ENCODE data around the gene ACTR3C.

The ACTR3C gene

DNA sequence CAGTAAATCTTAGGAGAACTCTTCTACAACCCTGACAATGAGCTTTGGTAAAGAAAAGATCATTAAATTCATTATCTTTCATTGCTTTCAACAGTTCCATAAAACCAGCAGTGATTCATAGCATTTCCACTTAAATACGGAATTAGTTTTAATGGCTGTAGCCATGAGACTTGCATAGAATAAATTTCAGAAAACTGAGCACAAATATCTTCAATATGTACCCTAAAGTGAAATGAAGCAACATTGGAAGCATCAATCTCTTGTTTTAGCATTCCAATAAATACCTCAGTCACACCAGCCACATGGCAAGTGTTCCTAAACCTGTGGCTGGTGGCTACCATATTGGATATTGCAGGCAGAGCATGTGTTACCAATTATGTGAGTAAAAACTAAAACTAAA, 21.7 kb upstream of the ACTR3C start:
- no peak for DNase-seq (ENCODE audit: low spot score)
- TF ChIP-seq, protein P1, sequence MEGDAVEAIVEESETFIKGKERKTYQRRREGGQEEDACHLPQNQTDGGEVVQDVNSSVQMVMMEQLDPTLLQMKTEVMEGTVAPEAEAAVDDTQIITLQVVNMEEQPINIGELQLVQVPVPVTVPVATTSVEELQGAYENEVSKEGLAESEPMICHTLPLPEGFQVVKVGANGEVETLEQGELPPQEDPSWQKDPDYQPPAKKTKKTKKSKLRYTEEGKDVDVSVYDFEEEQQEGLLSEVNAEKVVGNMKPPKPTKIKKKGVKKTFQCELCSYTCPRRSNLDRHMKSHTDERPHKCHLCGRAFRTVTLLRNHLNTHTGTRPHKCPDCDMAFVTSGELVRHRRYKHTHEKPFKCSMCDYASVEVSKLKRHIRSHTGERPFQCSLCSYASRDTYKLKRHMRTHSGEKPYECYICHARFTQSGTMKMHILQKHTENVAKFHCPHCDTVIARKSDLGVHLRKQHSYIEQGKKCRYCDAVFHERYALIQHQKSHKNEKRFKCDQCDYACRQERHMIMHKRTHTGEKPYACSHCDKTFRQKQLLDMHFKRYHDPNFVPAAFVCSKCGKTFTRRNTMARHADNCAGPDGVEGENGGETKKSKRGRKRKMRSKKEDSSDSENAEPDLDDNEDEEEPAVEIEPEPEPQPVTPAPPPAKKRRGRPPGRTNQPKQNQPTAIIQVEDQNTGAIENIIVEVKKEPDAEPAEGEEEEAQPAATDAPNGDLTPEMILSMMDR (IDR thresholded peaks at IDR 0.05; ENCODE audit: extremely low read depth, missing control alignments): no peak

DNA sequence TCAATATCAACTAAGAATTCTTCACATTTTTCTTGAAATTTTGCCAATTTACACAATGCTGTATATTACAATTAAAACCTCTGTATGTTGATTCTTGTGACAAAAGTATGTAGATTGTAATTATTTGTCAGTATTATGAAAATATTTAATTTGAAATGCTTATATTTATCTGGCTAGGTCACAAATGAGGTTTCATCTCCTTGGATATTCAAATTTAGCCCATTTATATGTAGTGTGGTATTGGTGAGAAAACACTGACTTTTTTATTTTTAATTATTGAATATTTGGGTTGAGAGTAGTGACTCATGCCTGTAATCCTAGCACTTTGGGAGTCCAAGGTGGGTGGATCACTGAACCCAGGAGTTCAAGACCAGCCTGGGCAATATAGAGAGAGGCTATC, 21.0 kb upstream of the ACTR3C start:
- no peak for DNase-seq (ENCODE audit: low spot score)
- TF ChIP-seq, protein P1 (IDR thresholded peaks at IDR 0.05; ENCODE audit: extremely low read depth, missing control alignments): no peak

DNA sequence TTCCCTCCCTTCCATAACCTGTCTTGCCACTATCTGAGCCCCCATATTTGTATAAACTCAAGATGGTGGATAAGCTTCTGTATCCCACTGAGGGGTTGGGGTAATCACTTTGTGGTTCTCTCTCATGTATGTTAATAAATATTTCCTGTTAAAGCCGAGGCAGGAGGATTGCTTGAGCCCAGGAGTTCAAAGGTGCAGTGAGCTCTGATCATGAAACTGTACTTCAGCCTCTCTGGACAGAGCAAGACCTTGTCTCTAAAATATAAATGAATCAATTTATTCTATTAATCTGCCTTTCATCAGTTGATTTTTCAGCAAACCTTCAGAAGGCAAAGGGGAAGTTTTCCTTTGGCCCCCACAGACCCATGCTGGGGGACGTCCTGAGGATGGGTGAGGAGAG, 19.9 kb upstream of the ACTR3C start:
- TF ChIP-seq, protein P1 (IDR thresholded peaks at IDR 0.05; ENCODE audit: extremely low read depth, missing control alignments): no peak
- DNase-seq (ENCODE audit: low spot score): no peak

DNA sequence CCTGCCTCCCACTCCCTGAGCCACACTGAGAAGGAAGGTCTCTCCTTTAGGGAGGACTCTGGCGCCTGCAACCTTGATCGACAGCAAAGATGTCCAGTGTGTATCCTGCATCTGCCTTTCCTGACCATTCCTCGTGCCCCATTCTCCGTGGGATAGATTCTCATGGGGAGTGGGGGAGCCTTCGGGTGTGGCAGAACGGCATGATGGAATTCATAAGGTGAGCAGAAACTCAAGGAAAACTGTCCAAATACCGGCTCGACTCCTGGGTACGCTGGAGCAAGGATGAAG, 18.7 kb upstream of the ACTR3C start:
- DNase-seq (ENCODE audit: low spot score): no peak
- TF ChIP-seq, protein P1 (IDR thresholded peaks at IDR 0.05; ENCODE audit: extremely low read depth, missing control alignments): no peak

DNA sequence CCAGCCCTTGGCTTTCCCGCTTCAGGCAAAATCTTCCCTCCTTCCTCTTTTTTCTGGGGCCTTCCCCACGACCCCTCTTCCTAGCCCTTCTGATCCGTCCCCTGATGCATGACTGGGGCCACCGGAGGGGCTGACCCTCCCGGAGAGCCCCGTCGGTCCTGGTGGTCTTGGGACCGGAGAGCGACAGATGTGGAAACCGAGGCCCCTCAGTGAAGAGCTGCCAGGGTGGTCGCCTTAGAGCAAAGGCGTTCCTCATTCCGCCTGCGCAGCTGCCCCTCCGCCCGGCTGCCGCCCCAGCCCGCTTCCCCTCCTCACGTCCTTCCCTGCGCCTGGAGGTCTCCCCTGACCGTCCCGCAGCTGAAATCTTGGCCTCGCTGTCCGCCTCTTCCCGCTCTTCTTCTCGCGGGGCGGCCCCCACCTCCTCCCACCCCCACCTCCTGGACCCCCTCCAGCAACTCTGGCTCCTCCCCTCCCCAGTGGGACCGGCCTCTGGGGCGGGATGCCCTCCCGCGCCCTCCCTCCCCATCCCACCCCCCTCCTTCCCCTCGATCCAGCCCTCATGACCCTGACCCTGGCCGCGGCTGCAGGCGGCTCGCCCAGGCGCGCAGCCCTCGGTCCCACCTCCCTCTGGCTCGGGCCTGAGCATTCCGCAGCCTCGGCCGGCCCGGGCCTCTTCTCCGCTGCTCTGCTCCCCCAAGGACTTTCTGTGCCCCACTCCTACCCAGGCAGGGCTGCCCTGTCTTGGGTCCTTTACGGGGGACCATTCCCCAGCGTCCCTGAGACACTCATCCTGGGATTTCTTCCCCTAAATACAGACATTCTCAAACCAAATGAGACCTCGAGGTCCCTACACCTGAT, 18.1 kb upstream of the ACTR3C start, which contains the start of gene RARRES2:
Gene RARRES2, minus strand, starts transcription at position 367 of the 858 bp plus-strand sequence. CDS start 1,020 bp downstream, outside the sequence.
- no peak for DNase-seq (ENCODE audit: low spot score)

DNA sequence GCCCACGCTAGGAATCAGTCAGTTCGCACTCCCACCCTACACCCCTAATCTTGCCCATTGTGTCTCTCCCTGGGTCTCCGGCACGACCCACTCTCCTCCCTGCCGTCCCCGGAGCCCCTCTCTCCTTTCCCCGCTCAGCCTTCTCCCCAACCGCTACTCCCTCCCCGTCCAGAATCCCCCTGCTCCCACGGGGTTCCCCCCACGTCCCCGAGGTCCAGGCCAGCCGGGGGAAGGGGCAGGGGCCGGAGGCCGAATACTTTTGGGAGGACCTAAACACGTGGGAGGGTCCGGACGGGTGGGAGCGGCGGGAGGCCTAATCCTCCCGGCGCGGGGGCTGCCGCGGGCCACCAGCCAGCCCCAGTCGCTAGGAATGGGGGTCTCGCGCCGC, 17.5 kb upstream of the ACTR3C start:
- no peak for DNase-seq (ENCODE audit: low spot score)
- TF ChIP-seq, protein P1 (IDR thresholded peaks at IDR 0.05; ENCODE audit: extremely low read depth, missing control alignments): no peak

More for the DNA sequence above, 18.1 kb upstream of the ACTR3C start, which contains the start of gene RARRES2:
- TF ChIP-seq, protein P1 (IDR thresholded peaks at IDR 0.05; ENCODE audit: extremely low read depth, missing control alignments): no peak

DNA sequence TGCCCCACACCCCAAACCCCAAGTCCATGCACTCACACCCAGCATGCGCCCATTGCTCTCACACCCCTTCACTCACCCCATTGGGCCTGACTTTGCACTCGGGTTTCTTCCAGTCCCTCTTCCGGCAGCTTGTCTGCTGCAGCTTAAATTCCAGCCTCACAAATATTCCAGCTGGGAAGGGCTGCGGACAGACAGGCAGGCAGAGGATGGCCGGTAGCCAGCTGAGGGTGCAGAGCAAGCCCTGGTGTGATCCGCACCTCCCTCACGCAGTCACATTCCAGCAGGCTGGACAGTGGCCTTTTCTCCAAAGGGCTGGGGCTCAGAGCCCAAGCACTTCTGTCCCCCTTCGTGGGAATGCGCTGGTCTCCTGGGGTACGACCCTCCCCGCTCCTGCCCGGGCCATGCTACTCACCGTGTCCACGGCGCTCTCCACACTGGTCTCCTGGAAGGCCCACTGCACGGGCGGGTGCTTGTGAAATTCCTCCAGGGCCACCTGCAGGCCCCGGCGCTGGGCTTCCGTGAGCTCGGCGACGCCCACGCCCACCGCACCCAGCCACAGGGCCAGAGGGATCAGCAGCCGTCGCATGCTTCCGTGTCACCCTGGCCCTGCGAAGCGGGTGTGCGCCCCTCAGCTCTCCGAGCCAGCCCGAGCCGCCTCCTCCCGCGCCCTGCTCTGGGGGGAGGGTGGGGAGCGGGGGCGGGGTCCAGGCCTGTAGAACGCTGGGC, 16.8 kb upstream of the ACTR3C start:
- TF ChIP-seq, protein P1 (IDR thresholded peaks at IDR 0.05; ENCODE audit: extremely low read depth, missing control alignments): no peak
- DNase-seq (ENCODE audit: low spot score): peak; percentile 60
